B cell (primary cell): ENCODE results near the gene MTHFSD. TPM values are rescaled to one million over a fixed set of nuclear protein-coding genes. Genes with fewer than 3 reads are reported as not detected.

Source experiments
- ATAC-seq: fragments of 200-7000 bp; cut with Tn5 transposase; one replicate; pipeline ENCODE4 v1.10.0; 2021; ENCODE audit warnings: low read depth, mild to moderate bottlenecking, moderate number of reproducible peaks, moderate library complexity
- CTCF ChIA-PET: fragments of 350-600 bp; sonication (Branson Sonifier 250); formaldehyde crosslinking; loops from one replicate; lab custom pipeline; 2021; ENCODE audit warnings: antibody characterized with exemption, inconsistent platforms; lab: Charles Lee
- POLR2A ChIA-PET: fragments of 350-600 bp; sonication (Branson Sonifier 250); formaldehyde crosslinking; loops from one replicate; lab custom pipeline; 2021; ENCODE audit warnings: antibody characterized with exemption; lab: Charles Lee
- DNase-seq: peaks from one replicate; pipeline ENCODE4 v3.0.0; 2013
- H2AFZ ChIP-seq: 2 replicates; pipeline ENCODE4 v1.6.1; 2012; ENCODE audit warnings: mild to moderate bottlenecking, low read depth, low read length; ENCODE audit not compliant: insufficient read depth, poor library complexity, severe bottlenecking
- H3K27ac ChIP-seq, 2 donors: 1 replicate in 1 of 2; 2 replicates in 1 of 2; pipeline ENCODE4 v1.5.1; 2012 to 2013; ENCODE audit warnings: low read length in 2 of 2, mild to moderate bottlenecking in 2 of 2, moderate library complexity in 1 of 2
- H3K27me3 ChIP-seq, 4 experiments: fragments of 200-600 bp in 1 of 4; sonication (generic) in 1 of 4; replicated peaks in 1 of 4; 1 replicate in 2 of 4; 2 replicates in 2 of 4; pipeline versions ENCODE4 v1.6.1 to v1.7.0; 2013 to 2016; ENCODE audit warnings: low read length in 3 of 4, mild to moderate bottlenecking in 2 of 4, mixed read lengths in 1 of 4, moderate library complexity in 1 of 4; ENCODE audit not compliant: insufficient read depth in 4 of 4, control insufficient read depth in 3 of 4; ENCODE audit errors: control extremely low read depth in 1 of 4
- H3K36me3 ChIP-seq, 2 experiments: replicated peaks in 1 of 2; 1 replicate in 1 of 2; 2 replicates in 1 of 2; pipeline versions ENCODE4 v1.6.1 to v1.7.1; 2013; ENCODE audit warnings: low read length in 1 of 2; ENCODE audit not compliant: insufficient read depth in 2 of 2, control insufficient read depth in 1 of 2; ENCODE audit errors: control extremely low read depth in 1 of 2, extremely low read depth in 1 of 2
- H3K4me1 ChIP-seq, 2 donors: fragments of 200-600 bp in 1 of 2; sonication (generic) in 1 of 2; 1 replicate in 1 of 2; 2 replicates in 1 of 2; pipeline versions ENCODE4 v1.5.1 to v1.6.1; 2013 to 2017; ENCODE audit warnings: low read length in 2 of 2; ENCODE audit not compliant: control insufficient read depth in 2 of 2, insufficient read depth in 2 of 2
- H3K4me2 ChIP-seq: replicated peaks from 2 replicates; pipeline ENCODE3; 2012; ENCODE audit warnings: mild to moderate bottlenecking, low read depth, low read length; ENCODE audit not compliant: poor library complexity, severe bottlenecking
- H3K4me3 ChIP-seq, 5 experiments: fragments of 200-600 bp in 1 of 5; sonication (generic) in 1 of 5; 1 replicate in 3 of 5; 2 replicates in 2 of 5; pipeline versions ENCODE4 v1.5.1 to v1.7.0; 2011 to 2016; ENCODE audit warnings: low read length in 4 of 5, mild to moderate bottlenecking in 4 of 5, low read depth in 2 of 5, control low read depth in 1 of 5, moderate library complexity in 1 of 5; ENCODE audit not compliant: insufficient read depth in 1 of 5; ENCODE audit errors: control extremely low read depth in 1 of 5, extremely low read depth in 1 of 5
- H3K79me2 ChIP-seq: fragments of 200-600 bp; sonication (generic); one replicate; pipeline ENCODE4 v1.6.0; 2016; ENCODE audit warnings: low read length; ENCODE audit not compliant: control insufficient read depth, insufficient read depth
- H3K9ac ChIP-seq: fragments of 200-600 bp; sonication (generic); 2 replicates; pipeline ENCODE4 v1.6.1; 2017; ENCODE audit warnings: mild to moderate bottlenecking, low read length, moderate library complexity
- H3K9me3 ChIP-seq, 3 donors: one replicate each; pipeline versions ENCODE4 v1.6.1 to v1.7.1; 2013; ENCODE audit warnings: low read length in 2 of 3; ENCODE audit not compliant: control insufficient read depth in 2 of 3, insufficient read depth in 1 of 3; ENCODE audit errors: control extremely low read depth in 1 of 3
- H4K20me1 ChIP-seq: 2 replicates; pipeline ENCODE4 v1.6.0; 2012; ENCODE audit warnings: mild to moderate bottlenecking, low read length; ENCODE audit not compliant: insufficient read depth, control insufficient read depth, poor library complexity, severe bottlenecking
- H3K27ac Mint-ChIP-seq: one replicate; pipeline ENCODE4 v1.8.0; 2021; ENCODE audit warnings: mixed read lengths
- H3K27me3 Mint-ChIP-seq: one replicate; pipeline ENCODE4 v1.8.0; 2021; ENCODE audit warnings: mixed read lengths
- H3K4me1 Mint-ChIP-seq: one replicate; pipeline ENCODE4 v1.8.0; 2021; ENCODE audit warnings: mixed read lengths
- H3K4me3 Mint-ChIP-seq: one replicate; pipeline ENCODE4 v1.8.0; 2021; ENCODE audit warnings: mixed read lengths
- H3K9me3 Mint-ChIP-seq: one replicate; pipeline ENCODE4 v1.8.0; 2022; ENCODE audit warnings: mixed read lengths; ENCODE audit not compliant: insufficient read depth
- EZH2 ChIP-seq: IDR thresholded peaks from 2 replicates; pipeline ENCODE4 v1.6.1; 2012; ENCODE audit warnings: borderline replicate concordance, low read depth, mild to moderate bottlenecking, moderate library complexity, low read length; ENCODE audit not compliant: insufficient read depth, poor library complexity, severe bottlenecking
- WGBS: methylation state at CpG from one replicate; pipeline ENCODE4 v1.1.5; 2013; ENCODE audit warnings: missing lambda C conversion rate; ENCODE audit not compliant: insufficient coverage; 5-methylcytosine and 5-hydroxymethylcytosine counted together
- intact Hi-C: fragments of 100-400 bp; cut with micrococcal nuclease; formaldehyde crosslinking; loops from one replicate; pipeline ENCODE4 v1.10.0; 2022
- polyA plus RNA-seq: library from polyadenylated mRNA; depleted of rRNA; stranded (reverse); fragments of >200 nt; gene quantifications from 2 replicates; pipeline ENCODE4 v1.2.3, GENCODE V29; 2012
- total RNA-seq, 2 donors: library from RNA; stranded (reverse); fragments of 120-200 nt in 1 of 2; gene quantifications; 1 replicate in 1 of 2; 2 replicates in 1 of 2; pipeline versions ENCODE4 v1.2.3 to v1.2.4, GENCODE V29; 2013 to 2022
- TF ChIP-seq, protein P1 (sequence below): fragments of 200-600 bp; IDR thresholded peaks from one replicate; pipeline ENCODE4 v1.8.0; 2022; ENCODE audit warnings: antibody characterized with exemption, mild to moderate bottlenecking

MTHFSD gene
- total and polyA plus RNA-seq, 2 donors (not counting 1 experiment from before 2014, with no cell fraction given): 21.5 to 42.0 TPM

DNA sequence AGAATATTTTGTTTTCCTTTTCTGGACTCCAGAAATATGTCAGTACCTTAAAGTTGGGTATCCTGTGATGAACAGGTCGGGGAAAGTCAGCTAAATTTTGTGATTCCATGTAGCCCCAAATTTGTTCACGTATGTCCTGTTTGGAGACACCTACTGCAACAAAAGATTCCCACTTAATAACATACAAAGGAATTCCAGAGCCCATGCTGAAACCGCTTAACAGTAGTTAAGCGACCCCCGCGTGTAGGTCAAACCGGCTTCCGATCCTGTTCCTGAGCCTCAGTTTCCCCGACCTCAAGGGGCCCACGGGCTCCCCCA, 477 bp downstream of the MTHFSD start:
- no peak for TF ChIP-seq EZH2
- TF ChIP-seq, protein P1, sequence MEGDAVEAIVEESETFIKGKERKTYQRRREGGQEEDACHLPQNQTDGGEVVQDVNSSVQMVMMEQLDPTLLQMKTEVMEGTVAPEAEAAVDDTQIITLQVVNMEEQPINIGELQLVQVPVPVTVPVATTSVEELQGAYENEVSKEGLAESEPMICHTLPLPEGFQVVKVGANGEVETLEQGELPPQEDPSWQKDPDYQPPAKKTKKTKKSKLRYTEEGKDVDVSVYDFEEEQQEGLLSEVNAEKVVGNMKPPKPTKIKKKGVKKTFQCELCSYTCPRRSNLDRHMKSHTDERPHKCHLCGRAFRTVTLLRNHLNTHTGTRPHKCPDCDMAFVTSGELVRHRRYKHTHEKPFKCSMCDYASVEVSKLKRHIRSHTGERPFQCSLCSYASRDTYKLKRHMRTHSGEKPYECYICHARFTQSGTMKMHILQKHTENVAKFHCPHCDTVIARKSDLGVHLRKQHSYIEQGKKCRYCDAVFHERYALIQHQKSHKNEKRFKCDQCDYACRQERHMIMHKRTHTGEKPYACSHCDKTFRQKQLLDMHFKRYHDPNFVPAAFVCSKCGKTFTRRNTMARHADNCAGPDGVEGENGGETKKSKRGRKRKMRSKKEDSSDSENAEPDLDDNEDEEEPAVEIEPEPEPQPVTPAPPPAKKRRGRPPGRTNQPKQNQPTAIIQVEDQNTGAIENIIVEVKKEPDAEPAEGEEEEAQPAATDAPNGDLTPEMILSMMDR: no peak
- Histone ChIP-seq H3K27me3 (peaks cover 0 to 4% (median 0%) of the 10 kb centered on the region in 4 experiments), H4K20me1 (no peaks in the 10 kb centered on the region), H3K9ac (peak overlapping the region; percentile 96), H3K36me3 (peaks cover 0 to 13% of the 10 kb centered on the region in 2 experiments), H3K27ac (peak overlapping the region; percentile 89 to 94), H3K4me3 (peak overlapping the region; percentile 78 to 98 (median 87)), H3K79me2 (peaks cover 12% of the 10 kb centered on the region), H3K4me2 (peak overlapping the region; percentile 74), H3K9me3 (no peaks in the 10 kb centered on the region), H2AFZ (peak overlapping the region; percentile 79), H3K4me1 (peaks cover 6 to 16% of the 10 kb centered on the region in 2 donors)
- 3% methylated on average over 9 of the region's 10 CpGs for WGBS
- Mint-ChIP-seq H3K4me3 (peak overlapping the region; percentile 95), H3K4me1 (peaks cover 16% of the 10 kb centered on the region), H3K9me3 (no peaks in the 10 kb centered on the region), H3K27me3 (peaks cover 3% of the 10 kb centered on the region), H3K27ac (peak overlapping the region; percentile 95)
- DNase-seq: no peak
- intact Hi-C loops: loop anchor here (10.0 kb wide), 1 partner anchor 830 kb away; the partner anchor contains the start of gene FBXO31
- ChIA-PET POLR2A (no interaction called here), CTCF (interaction anchor here (0.6 to 1.5 kb wide), 2 partner anchors 9 to 10 kb away, joined by 3 to 5 read pairs; no protein-coding TSS in a partner anchor)
- ATAC-seq: no peak

DNA sequence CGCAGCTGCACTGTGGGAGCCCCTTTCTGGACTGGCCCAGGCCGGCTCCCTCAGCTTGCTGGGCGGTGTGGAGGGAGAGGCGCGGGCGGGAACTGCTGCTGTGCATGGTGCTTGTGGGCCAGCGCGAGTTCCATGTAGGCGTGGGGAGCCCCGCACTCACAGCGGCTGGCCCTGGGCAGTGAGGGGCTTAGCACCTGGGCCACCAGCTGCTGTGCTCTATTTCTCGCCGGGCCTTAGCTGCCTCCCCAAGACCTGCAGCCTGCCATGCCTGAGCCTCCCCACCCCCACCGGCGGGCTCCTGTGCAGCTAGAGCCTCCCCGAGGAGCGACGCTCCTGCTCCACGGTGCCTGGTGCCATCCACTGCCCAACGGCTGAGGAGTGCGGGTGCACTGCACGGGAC, 1.7 kb downstream of the MTHFSD start:
- POLR2A ChIA-PET: no interaction called here

More for the DNA sequence above, 1.7 kb downstream of the MTHFSD start:
- Mint-ChIP-seq H3K4me3 (peak overlapping the region; percentile 95), H3K27ac (no peak overlapping the region), H3K27me3 (no peaks in the 10 kb centered on the region), H3K9me3 (no peaks in the 10 kb centered on the region), H3K4me1 (peaks cover 16% of the 10 kb centered on the region)
- H3K9me3 ChIP-seq: no peaks in the 10 kb centered on the region
- CTCF ChIA-PET: interaction anchor here (1.7 kb wide), 1 partner anchor 9 kb away, joined by 7 read pairs; no protein-coding TSS in a partner anchor
- H4K20me1 ChIP-seq: no peaks in the 10 kb centered on the region
- ATAC-seq: no peak
- peaks cover 0 to 15% of the 10 kb centered on the region in 2 experiments for H3K36me3 ChIP-seq
- no peak overlapping the region for H3K9ac ChIP-seq
- TF ChIP-seq, protein P1: no peak
- no peak for TF ChIP-seq EZH2
- WGBS: 98% methylated on average over 22 of the region's 22 CpGs
- intact Hi-C loops: loop anchor here (10.0 kb wide), 1 partner anchor 831 kb away; the partner anchor contains the start of gene FBXO31
- H3K27me3 ChIP-seq: no peaks in the 10 kb centered on the region
- H3K4me2 ChIP-seq: no peak overlapping the region
- H2AFZ ChIP-seq: no peak overlapping the region
- DNase-seq: no peak
- H3K79me2 ChIP-seq: peaks cover 14% of the 10 kb centered on the region
- H3K27ac ChIP-seq: no peak overlapping the region
- no peak overlapping the region for H3K4me3 ChIP-seq
- peaks cover 6 to 16% of the 10 kb centered on the region in 2 donors for H3K4me1 ChIP-seq
